ENCODE data around the gene TRIM49C.
"Not testable (repeated sequence)": the region's sequence is repeated elsewhere in the genome, so short reads cannot be mapped to it uniquely, and the experiment has no call there.

Gene TRIM49C, protein sequence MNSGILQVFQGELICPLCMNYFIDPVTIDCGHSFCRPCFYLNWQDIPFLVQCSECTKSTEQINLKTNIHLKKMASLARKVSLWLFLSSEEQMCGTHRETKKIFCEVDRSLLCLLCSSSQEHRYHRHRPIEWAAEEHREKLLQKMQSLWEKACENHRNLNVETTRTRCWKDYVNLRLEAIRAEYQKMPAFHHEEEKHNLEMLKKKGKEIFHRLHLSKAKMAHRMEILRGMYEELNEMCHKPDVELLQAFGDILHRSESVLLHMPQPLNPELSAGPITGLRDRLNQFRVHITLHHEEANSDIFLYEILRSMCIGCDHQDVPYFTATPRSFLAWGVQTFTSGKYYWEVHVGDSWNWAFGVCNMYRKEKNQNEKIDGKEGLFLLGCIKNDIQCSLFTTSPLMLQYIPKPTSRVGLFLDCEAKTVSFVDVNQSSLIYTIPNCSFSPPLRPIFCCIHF

GRCh38 chr11:90030806-90031205, at the start of gene TRIM49C:
Gene TRIM49C (plus strand): TSS chr11:90031106. CDS start chr11:90035212, 4,106 bp downstream.
- not testable (repeated sequence) for H3K4me3 ChIP-seq (ENCODE audit: low read length)

GRCh38 chr11:90024184-90024583, 6.7 kb upstream of the TRIM49C start:
- not testable (repeated sequence) for H3K4me3 ChIP-seq (ENCODE audit: low read length)

- not testable (repeated sequence) for H3K4me3 ChIP-seq (ENCODE audit: low read length)
Measured at GRCh38 chr11:90051591-90052209, 20.8 kb downstream of the TRIM49C start.

DNA sequence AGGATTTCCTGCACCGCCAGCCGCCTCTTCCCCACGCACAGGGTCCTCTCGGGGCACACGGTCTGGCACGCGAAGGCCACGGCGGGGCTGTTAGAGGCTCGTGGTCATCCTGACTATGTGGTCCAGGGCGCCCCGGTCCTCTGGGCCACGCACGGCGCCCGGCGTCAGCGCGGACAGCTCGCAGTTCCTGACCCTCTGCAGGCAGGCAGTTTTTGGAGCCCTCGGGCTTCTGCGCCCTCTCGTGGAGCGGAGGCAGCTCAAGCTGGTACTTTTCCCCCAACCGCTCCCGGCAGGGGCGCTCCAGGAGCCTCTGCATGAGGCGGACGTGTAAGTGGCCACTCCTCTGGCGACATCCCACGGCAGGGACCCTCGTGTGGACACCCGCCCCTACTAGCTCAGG, 21.4 kb downstream of the TRIM49C start:
- not testable (repeated sequence) for H3K4me3 ChIP-seq (ENCODE audit: low read length)

GRCh38 chr11:90053545-90053944, 22.6 kb downstream of the TRIM49C start:
- H3K4me3 ChIP-seq (ENCODE audit: low read length) = not testable (repeated sequence)

GRCh38 chr11:90085650-90086049, 54.7 kb downstream of the TRIM49C start, which contains the start of gene UBTFL1:
Gene UBTFL1 (plus strand): TSS chr11:90085950. CDS start chr11:90085950, 0 bp downstream.
- not testable (repeated sequence) for H3K4me3 ChIP-seq (ENCODE audit: low read length)

GRCh38 chr11:90088731-90089130, 57.8 kb downstream of the TRIM49C start:
- H3K4me3 ChIP-seq (ENCODE audit: low read length) = not testable (repeated sequence)

Data from GM08714 (cell line).